ENCODE measurements around the gene SNX17.
"Not testable (repeated sequence)": the region's sequence is repeated elsewhere in the genome, so short reads cannot be mapped to it uniquely, and the experiment has no call there.

The SNX17 gene

GRCh38 chr2:27370026-27370815 is at the start of gene SNX17, which contains the start of gene EIF2B4:
Gene SNX17, plus strand, starts transcription at chr2:27370616. Its CDS starts 128 bp downstream, at chr2:27370744.
Gene EIF2B4, minus strand, starts transcription at chr2:27370338. Its CDS starts 24 bp downstream, at chr2:27370314.
- DNase-seq = peak; percentile 99

- DNase-seq = no peak
Observed at GRCh38 chr2:27320958-27321543, 49.4 kb upstream of the SNX17 start.

GRCh38 chr2:27322301-27322765 is 48.1 kb upstream of the SNX17 start:
- DNase-seq = peak in 1 of 2 experiments; percentile 16

GRCh38 chr2:27322766-27323595 is 47.4 kb upstream of the SNX17 start, which contains the start of gene MPV17:
Gene MPV17, minus strand, starts transcription at chr2:27323097. Its CDS starts 580 bp downstream, at chr2:27322517.
- peak; percentile 90 to 92 for DNase-seq

- DNase-seq = no peak
Observed at GRCh38 chr2:27323596-27324285, 46.7 kb upstream of the SNX17 start.

GRCh38 chr2:27324720-27325119 is 45.7 kb upstream of the SNX17 start:
- no peak for DNase-seq

GRCh38 chr2:27335311-27335710 is 35.1 kb upstream of the SNX17 start:
- no peak for DNase-seq

GRCh38 chr2:27336173-27336572 is 34.2 kb upstream of the SNX17 start:
- DNase-seq = no peak

- no peak for DNase-seq
Observed at GRCh38 chr2:27347641-27348040, 22.8 kb upstream of the SNX17 start.

GRCh38 chr2:27350106-27350693 is 20.2 kb upstream of the SNX17 start:
- no peak for DNase-seq

- DNase-seq = no peak
Observed at GRCh38 chr2:27351802-27352598, 18.4 kb upstream of the SNX17 start.

GRCh38 chr2:27353386-27353761 is 17.0 kb upstream of the SNX17 start:
- DNase-seq = not testable (repeated sequence)

GRCh38 chr2:27353762-27354596 is 16.4 kb upstream of the SNX17 start:
- no peak for DNase-seq

- DNase-seq = no peak
Observed at GRCh38 chr2:27354597-27354927, 15.9 kb upstream of the SNX17 start.

GRCh38 chr2:27356056-27356381 is 14.4 kb upstream of the SNX17 start:
- no peak for DNase-seq

GRCh38 chr2:27356382-27357181 is 13.8 kb upstream of the SNX17 start, which contains the start of gene GTF3C2:
Gene GTF3C2, minus strand, starts transcription at chr2:27356764. Its CDS starts 13,210 bp downstream, at chr2:27343554.
- peak; percentile 91 to 94 for DNase-seq

GRCh38 chr2:27362678-27363420 is 7.6 kb upstream of the SNX17 start:
- DNase-seq = no peak

- no peak for DNase-seq
Observed at GRCh38 chr2:27363933-27364332, 6.5 kb upstream of the SNX17 start.
